Stomach (tissue), 9 donors: ENCODE measurements around the gene ACO2. TPM values are rescaled to one million over a fixed set of nuclear protein-coding genes. Genes with fewer than 3 reads are reported as not detected.

Source experiments
- DNase-seq, 2 donors: peaks; one replicate each; pipeline versions ENCODE4 v3.0.0 to v3.0.0-alpha.2; 2013 to 2019
- H3K27ac ChIP-seq, 5 donors: fragments of 200-600 bp in 4 of 5; sonication (generic) in 4 of 5; one replicate each; pipeline ENCODE4 v1.5.1; 2013 to 2019; ENCODE audit warnings: mild to moderate bottlenecking in 1 of 5, moderate library complexity in 1 of 5
- H3K27me3 ChIP-seq, 3 donors: fragments of 200-600 bp; sonication (generic); one replicate each; pipeline ENCODE4 v1.5.1; 2017 to 2019; ENCODE audit warnings: mixed run types in 1 of 3
- H3K36me3 ChIP-seq, 4 donors: fragments of 200-600 bp; sonication (generic); 1 replicate in 3 of 4; 2 replicates in 1 of 4; pipeline ENCODE4 v1.5.1; 2016 to 2019
- H3K4me1 ChIP-seq, 4 donors: fragments of 200-600 bp; sonication (generic); one replicate each; pipeline ENCODE4 v1.5.1; 2016 to 2019
- H3K4me3 ChIP-seq, 4 donors: fragments of 200-600 bp; sonication (generic) in 3 of 4; one replicate each; pipeline ENCODE4 v1.5.1; 2016 to 2019; ENCODE audit warnings: mild to moderate bottlenecking in 1 of 4
- H3K9me3 ChIP-seq, 4 donors: fragments of 200-600 bp; sonication (generic); one replicate each; pipeline ENCODE4 v1.5.1; 2016 to 2019
- CTCF ChIP-seq, 7 experiments: fragments of 450-650 bp in 4 of 7; fragments of 200-600 bp in 3 of 7; sonication (generic) in 3 of 7; IDR thresholded peaks; one replicate each; pipeline ENCODE4 v1.5.1; 2016 to 2019; ENCODE audit warnings: antibody characterized with exemption in 7 of 7, control low read depth in 2 of 7, mild to moderate bottlenecking in 1 of 7
- EP300 ChIP-seq: sonication (generic); formaldehyde crosslinking; IDR thresholded peaks from one replicate; pipeline ENCODE4 v1.6.1; 2017; ENCODE audit warnings: antibody characterized with exemption
- POLR2A ChIP-seq, 4 donors: fragments of 450-650 bp; IDR thresholded peaks; one replicate each; pipeline ENCODE4 v1.6.1; 2016; ENCODE audit warnings: antibody characterized with exemption in 4 of 4, control low read depth in 2 of 4, mild to moderate bottlenecking in 1 of 4, moderate library complexity in 1 of 4
- POLR2AphosphoS5 ChIP-seq, 3 donors: sonication (generic); formaldehyde crosslinking; IDR thresholded peaks; one replicate each; pipeline ENCODE4 v1.6.1; 2016; ENCODE audit warnings: antibody characterized with exemption in 3 of 3
- WGBS, 5 donors: extraction: QIAGEN DNeasy Blood & Tissue Kit in 3 of 5; methylation state at CpG; one replicate each; pipeline versions ENCODE4 v1.1.5 to v1.1.7; 2013 to 2018; 5-methylcytosine and 5-hydroxymethylcytosine counted together
- intact Hi-C: fragments of 100-400 bp; cut with DNase I; formaldehyde crosslinking; loops from one replicate; pipeline ENCODE4 v1.15.1; 2023; ENCODE audit warnings: low total_unique reads
- polyA plus RNA-seq, 3 donors: library from polyadenylated mRNA; stranded (reverse); fragments of 200-250 nt; gene quantifications; one replicate each; pipeline ENCODE4 v1.2.3, GENCODE V29; 2013
- total RNA-seq, 5 donors: library from RNA; depleted of rRNA; stranded (reverse); fragments of >200 nt; gene quantifications; one replicate each; pipeline versions ENCODE4 v1.1.0 to v1.2.3, GENCODE V29; 2014 to 2016
- donor health status: healthy with polysubstance abuse.
- donor health status: Bipolar disorder and iron deficiency.
- donor health status: healthy.

The ACO2 gene
- total and polyA plus RNA-seq, 8 donors, result 46.6 to 238 (median 90.1) TPM

GRCh38 chr22:41482319-41482935 lies 13.5 kb downstream of the ACO2 start:
- peaks cover 0 to 14% (median 9%) of the 10 kb centered on the region in 4 donors for H3K36me3 ChIP-seq
- no peak for TF ChIP-seq EP300
- no peaks in the 10 kb centered on the region for H3K27me3 ChIP-seq
- H3K9me3 ChIP-seq, result no peaks in the 10 kb centered on the region
- no peak overlapping the region for H3K4me3 ChIP-seq
- WGBS, 5 donors, result 43 to 67% (median 59%) methylated on average over 1 to 2 of the region's 2 CpGs
- peaks cover 62 to 99% (median 82%) of the 10 kb centered on the region in 4 donors for H3K4me1 ChIP-seq
- intact Hi-C loops, result no loop called here
- peak overlapping the region in 4 of 5 donors; percentile 59 to 85 (median 72) for H3K27ac ChIP-seq
- DNase-seq, result no peak

DNA sequence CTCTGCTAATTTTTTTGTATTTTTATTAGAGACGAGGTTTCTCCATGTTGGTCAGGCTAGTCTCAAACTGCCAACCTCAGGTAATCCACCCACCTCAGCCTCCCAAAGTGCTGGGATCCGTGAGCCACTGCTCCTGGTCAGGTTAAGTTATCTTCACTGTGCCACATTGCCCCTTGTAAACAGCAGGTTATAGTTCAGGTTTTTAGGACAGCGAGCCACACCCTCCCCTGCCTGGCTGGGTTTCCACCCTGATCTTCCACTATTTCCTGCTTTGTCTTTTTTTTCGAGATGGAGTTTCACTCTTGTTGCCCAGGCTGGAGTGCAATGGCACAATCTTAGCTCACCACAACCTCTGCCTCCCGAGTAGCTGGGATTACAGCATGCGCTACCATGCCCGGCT lies 16.1 kb downstream of the ACO2 start:
- TF ChIP-seq POLR2A (IDR thresholded peaks at IDR 0.05), result no peak
- no peak for TF ChIP-seq CTCF (IDR thresholded peaks at IDR 0.05)
- TF ChIP-seq POLR2AphosphoS5 (IDR thresholded peaks at IDR 0.05), result no peak
- TF ChIP-seq EP300, result no peak
- peak overlapping the region; percentile 5 to 81 (median 59) for H3K27ac ChIP-seq
- H3K36me3 ChIP-seq, result peaks cover 0 to 5% (median 1%) of the 10 kb centered on the region in 4 donors
- H3K4me1 ChIP-seq, result peaks cover 70 to 100% (median 86%) of the 10 kb centered on the region in 4 donors
- DNase-seq, result peak in 1 of 2 donors; percentile 41
- intact Hi-C loops, result no loop called here
- WGBS, 5 donors, result 51 to 65% (median 60%) methylated on average over 7 of the region's 7 CpGs
- no peak overlapping the region for H3K4me3 ChIP-seq
- no peaks in the 10 kb centered on the region for H3K9me3 ChIP-seq
- no peaks in the 10 kb centered on the region for H3K27me3 ChIP-seq

DNA sequence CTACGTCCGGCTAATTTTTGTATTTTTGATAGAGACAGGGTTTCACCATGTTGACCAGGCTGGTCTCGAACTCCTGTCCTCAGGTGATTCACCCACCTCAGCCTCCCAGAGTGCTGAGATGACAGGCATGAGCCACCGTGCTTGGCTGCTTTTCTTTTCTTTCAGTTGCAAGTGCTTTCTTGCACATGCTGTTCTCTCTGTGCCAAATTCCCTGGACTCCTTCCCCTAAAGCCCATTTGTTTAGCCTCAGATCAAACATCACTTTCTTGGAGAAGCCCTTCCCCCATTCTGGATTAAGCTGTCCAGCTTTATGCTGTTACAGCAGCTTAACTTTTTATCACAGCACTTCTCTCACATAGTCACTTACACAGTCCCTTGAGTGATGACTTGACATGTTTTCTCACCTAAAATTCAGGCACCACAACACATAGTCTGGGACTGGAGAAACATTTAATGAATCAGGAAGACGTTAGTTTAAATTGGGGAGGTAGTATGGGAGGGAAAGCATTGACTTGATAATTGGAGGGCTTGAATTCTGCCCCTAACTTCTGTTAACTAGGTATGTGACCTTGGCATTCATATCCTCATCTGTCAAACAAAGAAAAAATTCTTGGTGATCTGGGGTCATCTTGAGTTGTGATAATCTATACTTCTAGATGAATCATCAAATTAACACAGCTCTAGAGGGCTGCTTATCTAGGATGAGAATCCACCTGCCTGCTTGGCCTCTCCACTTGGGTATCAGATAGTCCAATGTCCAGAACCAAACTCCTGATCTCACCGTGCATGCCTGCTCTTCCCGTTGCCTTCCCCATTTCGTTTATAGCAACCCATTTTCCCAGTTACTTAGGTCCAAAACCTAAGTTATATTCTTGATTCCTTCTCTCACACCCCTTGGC lies 18.4 kb downstream of the ACO2 start:
- H3K4me3 ChIP-seq, result no peak overlapping the region
- H3K27me3 ChIP-seq, result no peaks in the 10 kb centered on the region
- peaks cover 0 to 4% (median 0%) of the 10 kb centered on the region in 4 donors for H3K36me3 ChIP-seq
- WGBS, 5 donors, result 51 to 66% (median 59%) methylated on average over 8 of the region's 8 CpGs
- intact Hi-C loops, result no loop called here
- no peaks in the 10 kb centered on the region for H3K9me3 ChIP-seq
- DNase-seq, result peak in 1 of 2 donors; percentile 41
- H3K4me1 ChIP-seq, result peaks cover 64 to 100% (median 82%) of the 10 kb centered on the region in 4 donors
- no peak for TF ChIP-seq EP300
- TF ChIP-seq POLR2AphosphoS5 (IDR thresholded peaks at IDR 0.05), result peak in 2 of 3 donors; percentile 63 to 90
- H3K27ac ChIP-seq, result peak overlapping the region in 4 of 5 donors; percentile 56 to 79 (median 65)

DNA sequence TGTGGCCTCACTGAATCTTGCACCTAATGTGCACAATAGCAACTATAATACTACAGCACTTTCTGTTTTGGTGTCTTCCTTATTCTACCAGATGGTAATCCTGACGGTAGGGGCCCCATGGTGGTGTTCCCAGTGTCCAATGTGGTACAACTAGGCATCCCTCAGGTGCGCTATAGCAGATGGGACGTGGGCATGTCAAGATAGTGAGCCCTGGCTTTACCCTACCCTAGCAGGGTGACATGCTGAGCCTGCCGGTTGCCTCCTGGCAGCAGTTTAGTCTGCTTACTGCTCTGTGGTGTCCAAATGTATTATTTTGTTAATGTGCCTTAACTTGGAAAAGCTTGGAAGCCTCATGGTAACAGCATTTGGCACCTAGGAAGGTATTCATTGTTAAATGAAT lies 19.2 kb downstream of the ACO2 start:
- Histone ChIP-seq H3K9me3 (no peaks in the 10 kb centered on the region), H3K36me3 (peaks cover 0 to 4% (median 0%) of the 10 kb centered on the region in 4 donors), H3K27ac (peak overlapping the region in 4 of 5 donors; percentile 56 to 79 (median 65)), H3K27me3 (no peaks in the 10 kb centered on the region), H3K4me3 (no peak overlapping the region), H3K4me1 (peaks cover 58 to 99% (median 78%) of the 10 kb centered on the region in 4 donors)
- TF ChIP-seq POLR2A (IDR thresholded peaks at IDR 0.05) (no peak), EP300 (no peak), CTCF (IDR thresholded peaks at IDR 0.05) (no peak), POLR2AphosphoS5 (IDR thresholded peaks at IDR 0.05) (no peak)
- no peak for DNase-seq
- intact Hi-C loops, result no loop called here
- 73 to 79% (median 75%) methylated on average over 4 of the region's 4 CpGs for WGBS, 5 donors

DNA sequence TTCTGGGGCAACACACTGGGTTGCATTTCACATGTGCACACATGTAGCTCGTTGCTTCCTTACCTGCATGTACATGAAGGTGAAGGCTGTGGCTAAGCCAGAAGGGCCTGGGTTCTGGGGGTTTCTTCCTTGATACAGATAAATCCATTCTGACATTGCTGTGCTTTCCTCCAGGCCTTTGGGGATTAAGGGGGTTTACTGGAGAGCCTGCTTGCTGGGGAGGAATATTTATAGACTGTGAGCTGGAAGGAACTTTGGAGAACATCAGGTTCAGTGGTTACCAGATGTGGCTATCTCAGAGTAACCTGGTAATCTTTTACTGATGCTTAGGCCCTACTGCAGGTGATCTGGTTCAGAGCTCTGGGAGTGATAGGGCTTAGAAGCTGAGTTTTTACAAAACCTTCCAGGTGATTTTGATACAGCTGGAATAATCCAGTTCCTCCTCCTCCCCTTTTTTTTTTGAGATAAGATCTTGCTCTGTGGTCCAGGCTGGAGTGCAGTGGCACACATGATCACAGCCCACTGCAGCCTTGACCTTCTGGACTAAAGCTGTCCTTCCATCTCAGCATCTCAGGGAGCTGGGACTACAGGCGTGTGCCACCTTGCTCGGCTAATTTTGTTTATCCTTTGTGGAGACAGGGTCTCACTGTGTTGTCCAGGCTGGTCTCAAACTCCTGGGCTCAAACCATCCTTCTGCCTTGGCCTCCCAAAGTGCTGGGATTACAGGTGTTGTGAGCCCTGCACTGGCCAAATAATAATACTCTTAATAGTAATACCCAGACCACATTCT lies 19.9 kb downstream of the ACO2 start:
- no peak overlapping the region for H3K4me3 ChIP-seq
- intact Hi-C loops, result no loop called here
- 58 to 70% (median 62%) methylated on average over 3 of the region's 3 CpGs for WGBS, 5 donors
- DNase-seq, result no peak
- H3K36me3 ChIP-seq, result peaks cover 0 to 4% (median 0%) of the 10 kb centered on the region in 4 donors
- H3K9me3 ChIP-seq, result no peaks in the 10 kb centered on the region
- TF ChIP-seq POLR2AphosphoS5 (IDR thresholded peaks at IDR 0.05) (no peak), EP300 (no peak), CTCF (IDR thresholded peaks at IDR 0.05) (no peak), POLR2A (IDR thresholded peaks at IDR 0.05) (no peak)
- H3K27ac ChIP-seq, result peak overlapping the region in 4 of 5 donors; percentile 56 to 79 (median 65)
- peaks cover 54 to 96% (median 77%) of the 10 kb centered on the region in 4 donors for H3K4me1 ChIP-seq
- H3K27me3 ChIP-seq, result no peaks in the 10 kb centered on the region
